ENCODE measurements around the gene MRPS2.

- TF ChIP-seq CTCF (optimal IDR thresholded peaks at IDR 0.05 in 1 of 3, IDR thresholded peaks at IDR 0.05 in 1 of 3, conservative IDR thresholded peaks at IDR 0.05 in 1 of 3; ENCODE audit: extremely low read depth in 1 of 3, insufficient read depth in 2 of 3, low read length in 3 of 3) (no peak), EZH2 (IDR thresholded peaks at IDR 0.05; ENCODE audit: low read length) (no peak)
Measured at GRCh38 chr9:135517407-135517822, 16.9 kb downstream of the MRPS2 start.

Data from keratinocyte (primary cell).